Body of pancreas (tissue), 4 donors: Measurements from ENCODE around the gene OR1A1.

Experiments used
- CTCF ChIP-seq, 7 experiments: fragments of 450-650 bp in 4 of 7; fragments of 200-600 bp in 3 of 7; sonication (generic) in 3 of 7; IDR thresholded peaks; one replicate each; pipeline ENCODE4 v1.5.1; 2016 to 2019; ENCODE audit warnings: antibody characterized with exemption in 7 of 7
- POLR2A ChIP-seq, 3 donors: fragments of 450-650 bp; IDR thresholded peaks; one replicate each; pipeline ENCODE4 v1.6.1; 2016; ENCODE audit warnings: antibody characterized with exemption in 3 of 3, mild to moderate bottlenecking in 2 of 3

- TF ChIP-seq CTCF (IDR thresholded peaks at IDR 0.05) (no peak), POLR2A (IDR thresholded peaks at IDR 0.05) (no peak)
Measured at GRCh38 chr17:3213587-3213986, 6.1 kb downstream of the OR1A1 start.
